HG03039 (cell line): ENCODE results near the gene TNFRSF25.
"Not testable (repeated sequence)": the region's sequence is repeated elsewhere in the genome, so short reads cannot be mapped to it uniquely, and the experiment has no call there.

Experiments
- ATAC-seq: cut with Tn5 transposase; IDR thresholded peaks from one replicate; pipeline ENCODE4 v1.9.1; 2021; ENCODE audit warnings: mild to moderate bottlenecking, moderate library complexity; ENCODE audit not compliant: unreplicated experiment

Gene TNFRSF25

GRCh38 chr1:6454856-6455751 is 10.9 kb downstream of the TNFRSF25 start:
- no peak for ATAC-seq

GRCh38 chr1:6453895-6454855 is 11.8 kb downstream of the TNFRSF25 start:
- not testable (repeated sequence) for ATAC-seq

- ATAC-seq = no peak
Measured at GRCh38 chr1:6450943-6451373, 15.0 kb downstream of the TNFRSF25 start.

- not testable (repeated sequence) for ATAC-seq
Measured at GRCh38 chr1:6450486-6450885, 15.5 kb downstream of the TNFRSF25 start.

GRCh38 chr1:6450005-6450450 is 15.9 kb downstream of the TNFRSF25 start:
- ATAC-seq = no peak

GRCh38 chr1:6448749-6449631 is 17.0 kb downstream of the TNFRSF25 start:
- ATAC-seq = no peak

- no peak for ATAC-seq
Measured at GRCh38 chr1:6447818-6448748, 17.9 kb downstream of the TNFRSF25 start.

GRCh38 chr1:6447016-6447817 is 18.8 kb downstream of the TNFRSF25 start:
- no peak for ATAC-seq

- no peak for ATAC-seq
Measured at GRCh38 chr1:6446665-6447015, 19.3 kb downstream of the TNFRSF25 start.

- ATAC-seq = not testable (repeated sequence)
Measured at GRCh38 chr1:6445929-6446328, 20.0 kb downstream of the TNFRSF25 start.

- ATAC-seq = no peak
Measured at GRCh38 chr1:6445062-6445763, 20.8 kb downstream of the TNFRSF25 start.

- ATAC-seq = no peak
Measured at GRCh38 chr1:6444377-6444776, 21.6 kb downstream of the TNFRSF25 start.

- ATAC-seq = no peak
Measured at GRCh38 chr1:6443339-6444115, 22.4 kb downstream of the TNFRSF25 start.

GRCh38 chr1:6441586-6441985 is 24.4 kb downstream of the TNFRSF25 start:
- no peak for ATAC-seq

- ATAC-seq = no peak
Measured at GRCh38 chr1:6440198-6441126, 25.5 kb downstream of the TNFRSF25 start.

GRCh38 chr1:6438047-6438525 is 27.9 kb downstream of the TNFRSF25 start:
- no peak for ATAC-seq
